HepG2 (cell line): Measurements from ENCODE around the gene SPACA9. TPM values are rescaled to one million over a fixed set of nuclear protein-coding genes. Genes with fewer than 3 reads are reported as not detected.
A peak's percentile ranks its signal among the peaks of the same experiment; 100 is the strongest.

Experiments
- ERF ChIP-seq: IDR thresholded peaks from 2 replicates; pipeline ENCODE4 v1.6.1; 2018; ENCODE audit warnings: missing biosample characterization, missing genetic modification reagents
- FOXC1 ChIP-seq: sonication (generic); formaldehyde crosslinking; IDR thresholded peaks from 2 replicates; pipeline ENCODE4 v1.8.0; 2022; ENCODE audit warnings: mild to moderate bottlenecking, missing genetic modification reagents, borderline replicate concordance
- GZF1 ChIP-seq: sonication (generic); formaldehyde crosslinking; IDR thresholded peaks from 2 replicates; pipeline ENCODE4 v1.5.1; 2020; ENCODE audit warnings: mild to moderate bottlenecking, missing genetic modification reagents
- HOXA3 ChIP-seq: sonication (generic); formaldehyde crosslinking; IDR thresholded peaks from 2 replicates; pipeline ENCODE4 v1.5.0; 2020; ENCODE audit warnings: missing genetic modification reagents
- HOXA9 ChIP-seq: sonication (generic); formaldehyde crosslinking; IDR thresholded peaks from 2 replicates; pipeline ENCODE4 v1.8.1; 2022; ENCODE audit warnings: missing genetic modification reagents, mild to moderate bottlenecking, moderate library complexity, borderline replicate concordance
- KAT8 ChIP-seq: IDR thresholded peaks from 2 replicates; pipeline ENCODE4 v1.6.1; 2016; ENCODE audit warnings: missing genetic modification reagents, missing compliant biosample characterization
- KDM5A ChIP-seq: fragments of 200-600 bp; sonication (generic); IDR thresholded peaks from 2 replicates; pipeline ENCODE4 v1.7.0; 2018; ENCODE audit warnings: antibody characterized with exemption, mild to moderate bottlenecking, low read length, borderline replicate concordance
- MTA3 ChIP-seq: sonication (generic); formaldehyde crosslinking; IDR thresholded peaks from 2 replicates; pipeline ENCODE4 v1.4.0; 2020; ENCODE audit warnings: missing genetic modification reagents
- SIN3A ChIP-seq: IDR thresholded peaks from 2 replicates; pipeline ENCODE4 v1.6.1; 2011; ENCODE audit warnings: low read depth, mild to moderate bottlenecking, control low read depth, low read length, borderline replicate concordance
- ZFP36 ChIP-seq: fragments of 150-350 bp; IDR thresholded peaks from 2 replicates; pipeline ENCODE4 v1.6.1; 2018; ENCODE audit warnings: borderline replicate concordance, low read length, low read depth; ENCODE audit not compliant: partially characterized antibody
- ZNF121 ChIP-seq: sonication (generic); formaldehyde crosslinking; IDR thresholded peaks from 2 replicates; pipeline ENCODE4 v1.5.0; 2020; ENCODE audit warnings: mild to moderate bottlenecking, missing genetic modification reagents
- ZNF274 ChIP-seq: sonication (generic); formaldehyde crosslinking; IDR thresholded peaks from 2 replicates; pipeline ENCODE4 v1.5.1; 2020; ENCODE audit warnings: mild to moderate bottlenecking, missing genetic modification reagents
- polyA plus RNA-seq, 8 experiments: library from polyadenylated mRNA; depleted of rRNA in 3 of 8; stranded (reverse) in 7 of 8; unstranded in 1 of 8; fragments of >200 nt; fragmentation: Illumina TruSeq in 4 of 8; extraction: Trizol in 4 of 8; gene quantifications; 2 replicates each; pipeline versions ENCODE4 v1.2.1 to v1.2.3, GENCODE V29; 2011 to 2016; ENCODE audit warnings: low read depth in 4 of 8, missing spikeins in 1 of 8, mixed read lengths in 1 of 8; ENCODE audit not compliant: insufficient read depth in 1 of 8
- total RNA-seq, 5 experiments: library from RNA; depleted of rRNA; stranded (reverse); fragments of >200 nt; fragmentation: Illumina TruSeq; extraction: Trizol; gene quantifications; 2 replicates each; pipeline ENCODE4 v1.2.3, GENCODE V29; 2016; ENCODE audit warnings: low read depth in 1 of 5
- TF ChIP-seq, protein P1 (sequence below): sonication (generic); formaldehyde crosslinking; IDR thresholded peaks from 2 replicates; pipeline ENCODE4 v1.4.0; 2020; ENCODE audit warnings: missing genetic modification reagents
- TF ChIP-seq, protein P2 (sequence below): sonication (generic); formaldehyde crosslinking; IDR thresholded peaks from 2 replicates; pipeline ENCODE4 v1.4.0; 2020; ENCODE audit warnings: missing genetic modification reagents, borderline replicate concordance
- TF ChIP-seq, protein P3 (sequence below), 2 experiments: sonication (generic) in 1 of 2; formaldehyde crosslinking in 1 of 2; IDR thresholded peaks; 2 replicates each; pipeline versions ENCODE4 v1.4.0 to v1.6.1; 2016 to 2020; ENCODE audit warnings: borderline replicate concordance in 1 of 2, low read depth in 1 of 2, mild to moderate bottlenecking in 1 of 2, missing genetic modification reagents in 1 of 2

SPACA9 gene
- total and polyA plus RNA-seq, 2 of the 13 experiments (the other 11 are each of a cell fraction or from before 2014, with no cell fraction given): 0.15 to 0.38 TPM

DNA sequence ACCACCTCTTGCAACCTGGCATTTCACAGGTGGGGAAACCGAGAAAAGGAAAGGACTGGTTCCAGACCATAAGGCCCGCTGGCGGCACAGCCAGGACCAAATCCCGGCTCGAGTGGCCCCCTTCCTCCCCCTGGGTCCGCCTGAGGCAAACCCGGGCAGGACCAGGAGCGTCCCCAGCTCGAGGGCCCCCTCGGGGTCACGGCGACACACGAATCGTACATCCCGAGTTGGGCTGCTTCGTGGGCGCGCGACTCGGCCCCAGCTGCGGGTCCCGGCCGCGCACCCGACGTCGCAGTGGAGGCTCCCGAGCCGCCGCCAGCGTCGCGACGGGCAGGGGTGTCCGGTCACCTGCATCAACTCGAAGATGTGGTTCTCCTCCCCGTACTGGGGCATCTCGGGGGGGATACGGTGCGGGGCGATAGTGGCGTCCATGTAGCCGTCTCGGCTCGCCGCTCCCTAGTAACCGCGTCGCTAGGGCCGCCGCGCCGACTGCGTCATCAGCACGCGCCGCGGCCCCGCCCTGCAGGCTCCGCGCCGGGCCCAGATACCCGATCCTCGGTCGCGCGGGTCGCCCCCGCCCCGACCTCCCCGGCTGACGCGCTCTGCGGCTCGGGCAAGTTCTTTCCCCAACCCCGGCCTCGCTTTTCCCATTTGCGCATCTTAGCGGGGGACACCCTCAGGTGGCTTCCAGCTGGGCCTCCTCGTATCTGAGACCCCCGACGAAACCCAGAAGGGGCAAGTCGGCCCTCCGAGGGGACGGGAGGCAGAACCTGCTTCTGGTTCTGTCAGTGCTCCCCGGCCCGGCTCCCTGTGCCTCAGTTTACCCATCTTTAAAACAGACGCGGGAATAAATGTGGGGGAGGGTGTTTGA, 639 bp upstream of the SPACA9 start, which contains the start of gene AK8 (continued):
- TF ChIP-seq ZFP36 (no peak), ERF (peak; percentile 26; the same call in 1 of the 2 replicates), KAT8 (peak; percentile 89), HOXA9 (CRISPR knock-in tag) (0 out of 2 replicates have a peak, but pooled peaks have one; percentile 27), MTA3 (CRISPR knock-in tag) (no peak), FOXC1 (peak; percentile 55; the same call in 1 of the 2 replicates), HOXA3 (CRISPR knock-in tag) (peak; percentile 94), ZNF121 (CRISPR knock-in tag) (peak; percentile 100), ZNF274 (CRISPR knock-in tag) (no peak), KDM5A (peak; percentile 93), SIN3A (peak; percentile 89; the same call in 1 of the 2 replicates), GZF1 (no peak)
- TF ChIP-seq, protein P1, sequence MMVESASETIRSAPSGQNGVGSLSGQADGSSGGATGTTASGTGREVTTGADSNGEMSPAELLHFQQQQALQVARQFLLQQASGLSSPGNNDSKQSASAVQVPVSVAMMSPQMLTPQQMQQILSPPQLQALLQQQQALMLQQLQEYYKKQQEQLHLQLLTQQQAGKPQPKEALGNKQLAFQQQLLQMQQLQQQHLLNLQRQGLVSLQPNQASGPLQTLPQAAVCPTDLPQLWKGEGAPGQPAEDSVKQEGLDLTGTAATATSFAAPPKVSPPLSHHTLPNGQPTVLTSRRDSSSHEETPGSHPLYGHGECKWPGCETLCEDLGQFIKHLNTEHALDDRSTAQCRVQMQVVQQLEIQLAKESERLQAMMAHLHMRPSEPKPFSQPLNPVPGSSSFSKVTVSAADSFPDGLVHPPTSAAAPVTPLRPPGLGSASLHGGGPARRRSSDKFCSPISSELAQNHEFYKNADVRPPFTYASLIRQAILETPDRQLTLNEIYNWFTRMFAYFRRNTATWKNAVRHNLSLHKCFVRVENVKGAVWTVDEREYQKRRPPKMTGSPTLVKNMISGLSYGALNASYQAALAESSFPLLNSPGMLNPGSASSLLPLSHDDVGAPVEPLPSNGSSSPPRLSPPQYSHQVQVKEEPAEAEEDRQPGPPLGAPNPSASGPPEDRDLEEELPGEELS: 0 out of 2 replicates have a peak, but pooled peaks have one; percentile 27
- TF ChIP-seq, protein P2, sequence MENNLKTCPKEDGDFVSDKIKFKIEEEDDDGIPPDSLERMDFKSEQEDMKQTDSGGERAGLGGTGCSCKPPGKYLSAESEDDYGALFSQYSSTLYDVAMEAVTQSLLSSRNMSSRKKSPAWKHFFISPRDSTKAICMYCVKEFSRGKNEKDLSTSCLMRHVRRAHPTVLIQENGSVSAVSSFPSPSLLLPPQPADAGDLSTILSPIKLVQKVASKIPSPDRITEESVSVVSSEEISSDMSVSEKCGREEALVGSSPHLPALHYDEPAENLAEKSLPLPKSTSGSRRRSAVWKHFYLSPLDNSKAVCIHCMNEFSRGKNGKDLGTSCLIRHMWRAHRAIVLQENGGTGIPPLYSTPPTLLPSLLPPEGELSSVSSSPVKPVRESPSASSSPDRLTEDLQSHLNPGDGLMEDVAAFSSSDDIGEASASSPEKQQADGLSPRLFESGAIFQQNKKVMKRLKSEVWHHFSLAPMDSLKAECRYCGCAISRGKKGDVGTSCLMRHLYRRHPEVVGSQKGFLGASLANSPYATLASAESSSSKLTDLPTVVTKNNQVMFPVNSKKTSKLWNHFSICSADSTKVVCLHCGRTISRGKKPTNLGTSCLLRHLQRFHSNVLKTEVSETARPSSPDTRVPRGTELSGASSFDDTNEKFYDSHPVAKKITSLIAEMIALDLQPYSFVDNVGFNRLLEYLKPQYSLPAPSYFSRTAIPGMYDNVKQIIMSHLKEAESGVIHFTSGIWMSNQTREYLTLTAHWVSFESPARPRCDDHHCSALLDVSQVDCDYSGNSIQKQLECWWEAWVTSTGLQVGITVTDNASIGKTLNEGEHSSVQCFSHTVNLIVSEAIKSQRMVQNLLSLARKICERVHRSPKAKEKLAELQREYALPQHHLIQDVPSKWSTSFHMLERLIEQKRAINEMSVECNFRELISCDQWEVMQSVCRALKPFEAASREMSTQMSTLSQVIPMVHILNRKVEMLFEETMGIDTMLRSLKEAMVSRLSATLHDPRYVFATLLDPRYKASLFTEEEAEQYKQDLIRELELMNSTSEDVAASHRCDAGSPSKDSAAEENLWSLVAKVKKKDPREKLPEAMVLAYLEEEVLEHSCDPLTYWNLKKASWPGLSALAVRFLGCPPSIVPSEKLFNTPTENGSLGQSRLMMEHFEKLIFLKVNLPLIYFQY: peak; percentile 82; the same call in 1 of the 2 replicates
- TF ChIP-seq, protein P3, sequence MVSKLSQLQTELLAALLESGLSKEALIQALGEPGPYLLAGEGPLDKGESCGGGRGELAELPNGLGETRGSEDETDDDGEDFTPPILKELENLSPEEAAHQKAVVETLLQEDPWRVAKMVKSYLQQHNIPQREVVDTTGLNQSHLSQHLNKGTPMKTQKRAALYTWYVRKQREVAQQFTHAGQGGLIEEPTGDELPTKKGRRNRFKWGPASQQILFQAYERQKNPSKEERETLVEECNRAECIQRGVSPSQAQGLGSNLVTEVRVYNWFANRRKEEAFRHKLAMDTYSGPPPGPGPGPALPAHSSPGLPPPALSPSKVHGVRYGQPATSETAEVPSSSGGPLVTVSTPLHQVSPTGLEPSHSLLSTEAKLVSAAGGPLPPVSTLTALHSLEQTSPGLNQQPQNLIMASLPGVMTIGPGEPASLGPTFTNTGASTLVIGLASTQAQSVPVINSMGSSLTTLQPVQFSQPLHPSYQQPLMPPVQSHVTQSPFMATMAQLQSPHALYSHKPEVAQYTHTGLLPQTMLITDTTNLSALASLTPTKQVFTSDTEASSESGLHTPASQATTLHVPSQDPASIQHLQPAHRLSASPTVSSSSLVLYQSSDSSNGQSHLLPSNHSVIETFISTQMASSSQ (IDR thresholded peaks at IDR 0.05; ENCODE audit: low read depth): no peak
- TF ChIP-seq, protein P3 (CRISPR knock-in tag; IDR thresholded peaks at IDR 0.05; ENCODE audit: borderline replicate concordance): peak; percentile 45; the same call in 1 of the 2 replicates
